Measurements from ENCODE around the gene SLC9A9. TPM values are rescaled to one million over a fixed set of nuclear protein-coding genes. Genes with fewer than 3 reads are reported as not detected.

SLC9A9 gene
- 4.2 TPM for polyA plus RNA-seq (2013, experiment 1 of 2)
- 3.7 TPM for polyA plus RNA-seq (2013, experiment 2 of 2)

GRCh38 chr3:143847787-143848631 is at the start of gene SLC9A9:
TSS of gene SLC9A9 (minus strand) at chr3:143848468. CDS start at chr3:143848322, 146 bp downstream.
- no peak within 1 kb of the TSS for H4K8ac ChIP-seq (ENCODE audit: low read depth, low read length)
- peaks cover 6% of the 10 kb centered on the region for H3K4me1 ChIP-seq (ENCODE audit: control insufficient read depth, low read depth, low read length)
- no peaks in the 10 kb centered on the region for H3K79me1 ChIP-seq (ENCODE audit: low read length)
- H3K18ac ChIP-seq (ENCODE audit: low read length) = peak within 1 kb of the TSS; percentile 80
- peak within 1 kb of the TSS; percentile 87 for H4K5ac ChIP-seq (ENCODE audit: low read length)
- peak within 1 kb of the TSS; percentile 87 for H3K56ac ChIP-seq (ENCODE audit: low read length)
- H3K4me3 ChIP-seq (ENCODE audit: low read length) = peak within 1 kb of the TSS; percentile 43
- H3K79me2 ChIP-seq (ENCODE audit: control insufficient read depth, insufficient read depth, low read length) = no peaks in the 10 kb centered on the region
- whole genome bisulfite sequencing (ENCODE audit: extremely low coverage, insufficient coverage, low lambda C conversion rate) = no CpG with 5 or more reads among the region's 15 CpGs
- H3K36me3 ChIP-seq (ENCODE audit: control insufficient read depth, insufficient read depth, low read length) = no peaks in the 10 kb centered on the region
- H3K9ac ChIP-seq (ENCODE audit: low read length) = peak within 1 kb of the TSS; percentile 70
- H2AK5ac ChIP-seq (ENCODE audit: low read length) = peak within 1 kb of the TSS; percentile 81
- peak within 1 kb of the TSS; percentile 68 for H3K27ac ChIP-seq (ENCODE audit: low read depth, low read length)
- DNase-seq = peak; percentile 85
- H3K4ac ChIP-seq (ENCODE audit: low read depth, low read length) = peak within 1 kb of the TSS; percentile 87
- peak within 1 kb of the TSS; percentile 30 for H3K4me2 ChIP-seq (ENCODE audit: low read length)
- H2BK120ac ChIP-seq (ENCODE audit: low read depth, low read length) = peak within 1 kb of the TSS; percentile 98
- no peak within 1 kb of the TSS for H3K23ac ChIP-seq (ENCODE audit: low read length)
- H3K27me3 ChIP-seq (ENCODE audit: insufficient read depth, low read length, poor library complexity) = no peaks in the 10 kb centered on the region
- peak within 1 kb of the TSS; percentile 80 for H2BK5ac ChIP-seq (ENCODE audit: low read length)
- no peak within 1 kb of the TSS for H2BK15ac ChIP-seq (replicated peaks; ENCODE audit: low read depth)

DNA sequence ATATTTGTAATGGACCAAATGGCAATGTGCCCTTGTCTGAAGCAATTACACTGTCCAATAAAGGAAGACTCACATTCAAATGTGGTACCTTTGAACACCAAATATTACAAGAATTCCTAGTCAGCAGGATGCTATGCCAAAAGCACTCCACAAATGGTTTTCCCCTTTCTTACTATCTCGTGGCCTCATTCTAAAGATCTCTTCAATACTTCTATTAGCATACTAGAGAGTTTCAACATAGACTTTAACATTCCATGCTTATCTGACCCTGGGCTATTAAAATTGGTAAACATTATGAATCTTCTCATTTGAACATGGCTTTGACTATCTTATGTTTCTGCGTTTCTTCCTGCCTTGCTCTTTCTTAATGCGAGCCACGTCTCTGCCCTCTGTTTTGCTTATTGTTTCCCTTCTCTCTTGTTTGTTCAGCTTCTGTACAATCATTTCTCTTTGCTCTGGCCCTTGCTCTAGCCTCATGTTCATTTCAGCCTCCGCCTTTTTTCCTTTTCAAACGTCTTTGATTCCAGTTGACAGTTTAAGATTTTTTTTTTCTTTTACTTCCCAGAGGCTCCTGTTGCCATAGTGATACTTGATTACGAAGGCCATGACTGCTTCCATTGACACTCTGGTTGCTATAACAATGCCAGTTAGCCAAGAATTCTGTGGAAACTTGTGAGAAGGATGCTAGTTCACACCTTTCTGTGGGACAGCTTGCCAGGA is 49.5 kb upstream of the SLC9A9 start:
- H3K79me1 ChIP-seq (ENCODE audit: low read length) = no peaks in the 10 kb centered on the region
- no peak overlapping the region for H3K27ac ChIP-seq (ENCODE audit: low read depth, low read length)
- H3K56ac ChIP-seq (ENCODE audit: low read length) = no peak overlapping the region
- no peak overlapping the region for H2BK5ac ChIP-seq (ENCODE audit: low read length)
- H2BK15ac ChIP-seq (replicated peaks; ENCODE audit: low read depth) = peak overlapping the region; percentile 19
- no CpG with 5 or more reads among the region's 7 CpGs for WGBS (ENCODE audit: extremely low coverage, insufficient coverage, low lambda C conversion rate)
- no peak overlapping the region for H4K8ac ChIP-seq (ENCODE audit: low read depth, low read length)
- no peak overlapping the region for H2BK120ac ChIP-seq (ENCODE audit: low read depth, low read length)
- H3K4ac ChIP-seq (ENCODE audit: low read depth, low read length) = no peak overlapping the region
- DNase-seq = peak; percentile 97
- no peaks in the 10 kb centered on the region for H3K36me3 ChIP-seq (ENCODE audit: control insufficient read depth, insufficient read depth, low read length)
- H3K9ac ChIP-seq (ENCODE audit: low read length) = no peak overlapping the region
- no peak overlapping the region for H3K18ac ChIP-seq (ENCODE audit: low read length)
- no peaks in the 10 kb centered on the region for H3K27me3 ChIP-seq (ENCODE audit: insufficient read depth, low read length, poor library complexity)
- H3K4me1 ChIP-seq (ENCODE audit: control insufficient read depth, low read depth, low read length) = peaks cover 2% of the 10 kb centered on the region
- H3K23ac ChIP-seq (ENCODE audit: low read length) = no peak overlapping the region
- H4K5ac ChIP-seq (ENCODE audit: low read length) = no peak overlapping the region
- H3K4me3 ChIP-seq (ENCODE audit: low read length) = no peak overlapping the region
- H3K79me2 ChIP-seq (ENCODE audit: control insufficient read depth, insufficient read depth, low read length) = no peaks in the 10 kb centered on the region
- no peak overlapping the region for H2AK5ac ChIP-seq (ENCODE audit: low read length)
- no peak overlapping the region for H3K4me2 ChIP-seq (ENCODE audit: low read length)

GRCh38 chr3:143896486-143896885 is 48.2 kb upstream of the SLC9A9 start:
- no peak for DNase-seq
- H3K27me3 ChIP-seq (ENCODE audit: insufficient read depth, low read length, poor library complexity) = no peaks in the 10 kb centered on the region
- no peak overlapping the region for H3K27ac ChIP-seq (ENCODE audit: low read depth, low read length)
- H3K36me3 ChIP-seq (ENCODE audit: control insufficient read depth, insufficient read depth, low read length) = no peaks in the 10 kb centered on the region
- H2BK120ac ChIP-seq (ENCODE audit: low read depth, low read length) = no peak overlapping the region
- H3K4me1 ChIP-seq (ENCODE audit: control insufficient read depth, low read depth, low read length) = peaks cover 2% of the 10 kb centered on the region
- H3K79me1 ChIP-seq (ENCODE audit: low read length) = no peaks in the 10 kb centered on the region
- H3K18ac ChIP-seq (ENCODE audit: low read length) = peak overlapping the region; percentile 23
- no peak overlapping the region for H4K8ac ChIP-seq (ENCODE audit: low read depth, low read length)
- no peak overlapping the region for H3K4me2 ChIP-seq (ENCODE audit: low read length)
- no peaks in the 10 kb centered on the region for H3K79me2 ChIP-seq (ENCODE audit: control insufficient read depth, insufficient read depth, low read length)
- no peak overlapping the region for H4K5ac ChIP-seq (ENCODE audit: low read length)
- H3K4me3 ChIP-seq (ENCODE audit: low read length) = no peak overlapping the region
- no peak overlapping the region for H2BK5ac ChIP-seq (ENCODE audit: low read length)
- no CpG with 5 or more reads among the region's 4 CpGs for WGBS (ENCODE audit: extremely low coverage, insufficient coverage, low lambda C conversion rate)
- no peak overlapping the region for H3K9ac ChIP-seq (ENCODE audit: low read length)
- H2AK5ac ChIP-seq (ENCODE audit: low read length) = no peak overlapping the region
- peak overlapping the region; percentile 37 for H3K56ac ChIP-seq (ENCODE audit: low read length)
- peak overlapping the region; percentile 57 for H2BK15ac ChIP-seq (replicated peaks; ENCODE audit: low read depth)
- no peak overlapping the region for H3K23ac ChIP-seq (ENCODE audit: low read length)
- H3K4ac ChIP-seq (ENCODE audit: low read depth, low read length) = peak overlapping the region; percentile 52

DNA sequence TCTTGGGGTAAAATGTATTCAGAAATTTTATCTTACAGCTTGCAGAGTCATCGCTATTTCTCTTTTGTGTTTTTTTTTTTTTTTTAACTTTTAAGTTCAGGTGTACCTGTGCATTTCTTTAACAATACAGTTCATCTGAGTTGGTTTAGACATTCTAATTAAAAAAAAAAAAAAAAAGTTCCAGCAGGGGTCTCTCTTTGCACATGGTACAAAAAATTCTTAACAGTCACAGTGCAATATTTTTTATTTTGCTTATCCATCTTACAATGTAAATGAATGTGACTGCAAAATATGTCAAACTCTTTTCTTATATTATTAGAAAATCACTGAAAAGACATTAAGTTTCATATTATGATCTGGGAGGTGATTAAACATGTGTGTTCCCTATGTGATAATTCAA is 47.5 kb upstream of the SLC9A9 start:
- WGBS (ENCODE audit: extremely low coverage, insufficient coverage, low lambda C conversion rate) = no CpG with 5 or more reads among the region's 1 CpG
- no peak overlapping the region for H3K9ac ChIP-seq (ENCODE audit: low read length)
- H3K27me3 ChIP-seq (ENCODE audit: insufficient read depth, low read length, poor library complexity) = no peaks in the 10 kb centered on the region
- DNase-seq = no peak
- no peaks in the 10 kb centered on the region for H3K79me1 ChIP-seq (ENCODE audit: low read length)
- no peaks in the 10 kb centered on the region for H3K79me2 ChIP-seq (ENCODE audit: control insufficient read depth, insufficient read depth, low read length)
- H2AK5ac ChIP-seq (ENCODE audit: low read length) = no peak overlapping the region
- H3K18ac ChIP-seq (ENCODE audit: low read length) = no peak overlapping the region
- H2BK120ac ChIP-seq (ENCODE audit: low read depth, low read length) = no peak overlapping the region
- H3K4me1 ChIP-seq (ENCODE audit: control insufficient read depth, low read depth, low read length) = peaks cover 2% of the 10 kb centered on the region
- peak overlapping the region; percentile 16 for H3K4ac ChIP-seq (ENCODE audit: low read depth, low read length)
- no peak overlapping the region for H3K23ac ChIP-seq (ENCODE audit: low read length)
- no peak overlapping the region for H3K4me2 ChIP-seq (ENCODE audit: low read length)
- H3K27ac ChIP-seq (ENCODE audit: low read depth, low read length) = no peak overlapping the region
- H2BK5ac ChIP-seq (ENCODE audit: low read length) = no peak overlapping the region
- H3K4me3 ChIP-seq (ENCODE audit: low read length) = no peak overlapping the region
- H3K56ac ChIP-seq (ENCODE audit: low read length) = no peak overlapping the region
- no peak overlapping the region for H2BK15ac ChIP-seq (replicated peaks; ENCODE audit: low read depth)
- H3K36me3 ChIP-seq (ENCODE audit: control insufficient read depth, insufficient read depth, low read length) = no peaks in the 10 kb centered on the region
- no peak overlapping the region for H4K5ac ChIP-seq (ENCODE audit: low read length)
- no peak overlapping the region for H4K8ac ChIP-seq (ENCODE audit: low read depth, low read length)

- Histone ChIP-seq H2BK15ac (replicated peaks; ENCODE audit: low read depth) (no peak overlapping the region), H3K27ac (ENCODE audit: low read depth, low read length) (no peak overlapping the region), H3K36me3 (ENCODE audit: control insufficient read depth, insufficient read depth, low read length) (no peaks in the 10 kb centered on the region), H2BK120ac (ENCODE audit: low read depth, low read length) (no peak overlapping the region), H3K9ac (ENCODE audit: low read length) (no peak overlapping the region), H3K4me3 (ENCODE audit: low read length) (no peak overlapping the region), H3K79me2 (ENCODE audit: control insufficient read depth, insufficient read depth, low read length) (no peaks in the 10 kb centered on the region), H4K5ac (ENCODE audit: low read length) (no peak overlapping the region), H3K4me2 (ENCODE audit: low read length) (no peak overlapping the region), H4K8ac (ENCODE audit: low read depth, low read length) (no peak overlapping the region), H3K4me1 (ENCODE audit: control insufficient read depth, low read depth, low read length) (no peaks in the 10 kb centered on the region), H2BK5ac (ENCODE audit: low read length) (no peak overlapping the region), H3K79me1 (ENCODE audit: low read length) (no peaks in the 10 kb centered on the region), H3K56ac (ENCODE audit: low read length) (no peak overlapping the region), H3K4ac (ENCODE audit: low read depth, low read length) (no peak overlapping the region), H3K27me3 (ENCODE audit: insufficient read depth, low read length, poor library complexity) (no peaks in the 10 kb centered on the region), H3K18ac (ENCODE audit: low read length) (peak overlapping the region; percentile 70), H3K23ac (ENCODE audit: low read length) (no peak overlapping the region), H2AK5ac (ENCODE audit: low read length) (no peak overlapping the region)
- WGBS (ENCODE audit: extremely low coverage, insufficient coverage, low lambda C conversion rate) = no CpG with 5 or more reads among the region's 2 CpGs
- DNase-seq = no peak
These were observed 40.6 kb upstream of the SLC9A9 start for GRCh38 chr3:143888846-143889245.
